Chondrocyte (in vitro differentiated cells): ENCODE data around the gene ACOT13. TPM values are rescaled to one million over a fixed set of nuclear protein-coding genes. Genes with fewer than 3 reads are reported as not detected.

ENCODE experiments used
- DNase-seq: peaks from one replicate; pipeline ENCODE4 v3.0.0; 2021; ENCODE audit warnings: mixed read lengths, low spot score
- H3K27ac Mint-ChIP-seq: one replicate; pipeline ENCODE4 v1.8.0; 2021; ENCODE audit warnings: mild to moderate bottlenecking, moderate library complexity, mixed read lengths; ENCODE audit not compliant: unreplicated experiment
- H3K27me3 Mint-ChIP-seq: 2 replicates; pipeline ENCODE4 v1.8.0; 2021; ENCODE audit warnings: low read depth, mixed read lengths
- H3K36me3 Mint-ChIP-seq: 2 replicates; pipeline ENCODE4 v1.8.0; 2021; ENCODE audit warnings: low read depth, mixed read lengths
- H3K4me1 Mint-ChIP-seq: 2 replicates; pipeline ENCODE4 v1.8.0; 2021; ENCODE audit warnings: low read depth, mild to moderate bottlenecking, mixed read lengths
- H3K4me3 Mint-ChIP-seq: one replicate; pipeline ENCODE4 v1.8.0; 2021; ENCODE audit warnings: mild to moderate bottlenecking, moderate library complexity, mixed read lengths; ENCODE audit not compliant: unreplicated experiment
- H3K9me3 Mint-ChIP-seq: 2 replicates; pipeline ENCODE4 v1.8.0; 2021; ENCODE audit warnings: low read depth, mixed read lengths
- total RNA-seq: library from RNA; stranded (reverse); gene quantifications from 3 replicates; pipeline ENCODE4 v1.2.1, GENCODE V29; 2021
- TF ChIP-seq, protein P1 (sequence below): fragments of 200-600 bp; sonication (generic); IDR thresholded peaks from 2 replicates; pipeline ENCODE4 v1.5.0; 2021; ENCODE audit warnings: antibody characterized with exemption, mild to moderate bottlenecking, moderate library complexity

Gene ACOT13
- total RNA-seq, 1 donor from 2014 or later, result 28.4 TPM

DNA sequence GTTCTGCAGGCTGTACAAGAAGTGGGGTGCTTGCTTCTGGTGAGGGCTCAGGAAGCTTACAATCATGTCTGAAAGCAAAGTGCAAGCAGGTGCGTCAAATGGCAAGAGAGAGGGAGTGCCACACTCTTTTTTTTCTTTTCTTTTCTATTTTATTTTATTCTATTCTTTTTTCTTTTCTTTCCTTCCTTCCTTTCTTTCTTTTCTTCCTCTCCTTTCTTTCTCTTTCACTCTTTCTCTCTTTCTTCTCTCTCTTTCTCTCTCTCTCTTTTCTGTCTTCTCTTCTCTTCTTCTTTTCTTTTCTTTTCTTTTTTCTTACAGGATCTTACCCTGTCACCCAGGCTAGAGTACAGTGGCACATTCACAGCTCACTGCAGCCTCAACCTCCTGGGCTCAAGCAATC is 19.5 kb downstream of the ACOT13 start:
- TF ChIP-seq, protein P1, sequence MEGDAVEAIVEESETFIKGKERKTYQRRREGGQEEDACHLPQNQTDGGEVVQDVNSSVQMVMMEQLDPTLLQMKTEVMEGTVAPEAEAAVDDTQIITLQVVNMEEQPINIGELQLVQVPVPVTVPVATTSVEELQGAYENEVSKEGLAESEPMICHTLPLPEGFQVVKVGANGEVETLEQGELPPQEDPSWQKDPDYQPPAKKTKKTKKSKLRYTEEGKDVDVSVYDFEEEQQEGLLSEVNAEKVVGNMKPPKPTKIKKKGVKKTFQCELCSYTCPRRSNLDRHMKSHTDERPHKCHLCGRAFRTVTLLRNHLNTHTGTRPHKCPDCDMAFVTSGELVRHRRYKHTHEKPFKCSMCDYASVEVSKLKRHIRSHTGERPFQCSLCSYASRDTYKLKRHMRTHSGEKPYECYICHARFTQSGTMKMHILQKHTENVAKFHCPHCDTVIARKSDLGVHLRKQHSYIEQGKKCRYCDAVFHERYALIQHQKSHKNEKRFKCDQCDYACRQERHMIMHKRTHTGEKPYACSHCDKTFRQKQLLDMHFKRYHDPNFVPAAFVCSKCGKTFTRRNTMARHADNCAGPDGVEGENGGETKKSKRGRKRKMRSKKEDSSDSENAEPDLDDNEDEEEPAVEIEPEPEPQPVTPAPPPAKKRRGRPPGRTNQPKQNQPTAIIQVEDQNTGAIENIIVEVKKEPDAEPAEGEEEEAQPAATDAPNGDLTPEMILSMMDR, result no peak
- Mint-ChIP-seq H3K36me3 (peaks cover 3% of the 10 kb centered on the region), H3K4me3 (no peak overlapping the region), H3K4me1 (peaks cover 7% of the 10 kb centered on the region), H3K27me3 (no peaks in the 10 kb centered on the region), H3K9me3 (no peaks in the 10 kb centered on the region), H3K27ac (no peak overlapping the region)
- DNase-seq, result no peak

DNA sequence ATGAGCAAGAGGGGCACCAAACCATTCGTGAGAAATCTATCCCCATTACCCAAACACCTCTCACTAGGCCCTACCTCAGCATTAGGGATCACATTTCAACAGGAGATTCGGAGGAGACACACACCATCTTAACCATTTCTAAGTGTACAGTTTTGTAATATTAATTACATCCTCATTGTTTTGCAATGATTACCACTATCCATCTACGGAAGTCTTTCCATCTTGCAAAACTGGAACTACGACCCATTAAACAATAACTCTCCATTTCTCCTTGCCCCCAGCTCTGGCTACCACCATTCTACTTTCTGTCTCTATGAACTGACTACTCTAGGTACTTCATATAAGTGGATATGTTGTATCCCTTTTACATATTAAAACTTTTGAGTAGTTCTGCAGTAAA is 20.1 kb downstream of the ACOT13 start:
- Mint-ChIP-seq H3K27ac (no peak overlapping the region), H3K9me3 (no peaks in the 10 kb centered on the region), H3K4me1 (peaks cover 7% of the 10 kb centered on the region), H3K36me3 (peaks cover 3% of the 10 kb centered on the region), H3K27me3 (no peaks in the 10 kb centered on the region), H3K4me3 (no peak overlapping the region)
- TF ChIP-seq, protein P1, result no peak
- no peak for DNase-seq

DNA sequence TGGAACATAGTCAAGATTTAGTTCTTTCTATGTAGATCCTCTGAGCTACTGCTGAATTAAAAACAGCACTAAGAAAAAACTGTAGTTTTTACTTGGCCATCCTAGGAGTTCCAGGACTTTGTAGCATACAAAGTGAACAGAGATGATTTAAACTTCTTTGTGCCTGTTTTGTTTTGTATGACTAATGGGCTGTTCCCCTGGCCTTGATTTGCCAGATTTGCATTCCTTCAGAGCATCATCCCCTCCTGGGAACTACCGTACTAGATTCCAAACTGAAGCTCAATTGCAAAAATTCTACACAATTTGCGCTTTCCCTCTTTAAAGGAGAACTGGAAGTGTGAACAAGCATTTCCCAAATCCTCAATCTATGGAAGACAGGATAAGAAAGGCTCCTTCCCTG is 23.1 kb downstream of the ACOT13 start:
- no peak for DNase-seq
- Mint-ChIP-seq H3K4me1 (peaks cover 7% of the 10 kb centered on the region), H3K27me3 (no peaks in the 10 kb centered on the region), H3K27ac (peak overlapping the region; percentile 15), H3K9me3 (no peaks in the 10 kb centered on the region), H3K36me3 (peaks cover 3% of the 10 kb centered on the region), H3K4me3 (no peak overlapping the region)
- TF ChIP-seq, protein P1, result no peak

DNA sequence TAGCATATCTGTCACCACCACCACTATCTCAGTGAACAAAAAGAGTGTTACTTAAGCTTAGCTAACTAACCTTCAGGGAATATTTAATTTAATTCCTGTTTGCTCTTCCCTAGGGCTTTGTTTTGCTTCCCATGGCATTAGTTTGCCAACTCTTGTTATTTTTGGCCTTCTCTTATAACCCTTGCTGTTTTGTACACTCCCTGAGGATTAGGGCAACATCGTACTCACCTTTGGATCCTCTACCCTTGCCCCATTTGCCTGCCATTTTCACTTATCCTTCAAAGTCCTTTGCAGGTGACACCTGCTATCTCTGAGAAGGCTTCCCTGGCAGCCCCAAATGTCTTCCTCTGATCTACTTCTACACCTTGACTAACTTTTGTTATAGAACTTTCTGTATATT is 23.7 kb downstream of the ACOT13 start:
- H3K27me3 Mint-ChIP-seq, result no peaks in the 10 kb centered on the region
- no peak overlapping the region for H3K27ac Mint-ChIP-seq
- no peak for DNase-seq
- H3K4me3 Mint-ChIP-seq, result no peak overlapping the region
- H3K36me3 Mint-ChIP-seq, result peaks cover 3% of the 10 kb centered on the region
- peaks cover 7% of the 10 kb centered on the region for H3K4me1 Mint-ChIP-seq
- TF ChIP-seq, protein P1, result no peak
- H3K9me3 Mint-ChIP-seq, result no peaks in the 10 kb centered on the region

DNA sequence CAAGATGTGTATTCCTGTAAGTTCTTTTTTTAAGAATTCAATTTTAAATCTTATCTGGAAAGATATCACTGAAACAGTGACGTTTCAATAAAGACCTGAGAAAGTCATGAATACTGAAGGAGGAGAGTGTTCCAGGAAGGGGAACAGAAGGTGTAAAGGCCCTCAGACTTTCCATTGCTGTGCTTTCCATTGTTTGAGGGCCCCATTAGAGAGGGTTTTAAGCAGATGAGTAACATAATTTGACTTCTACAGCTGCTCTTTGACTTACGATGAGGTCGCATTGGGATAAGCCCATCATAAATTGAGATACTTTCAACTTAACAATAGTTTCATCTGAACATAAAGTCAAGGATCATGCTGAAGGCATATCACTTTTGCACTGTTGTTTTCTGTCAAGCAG is 24.7 kb downstream of the ACOT13 start:
- Mint-ChIP-seq H3K27me3 (no peaks in the 10 kb centered on the region), H3K9me3 (no peaks in the 10 kb centered on the region), H3K36me3 (peaks cover 3% of the 10 kb centered on the region), H3K4me3 (no peak overlapping the region), H3K27ac (no peak overlapping the region), H3K4me1 (peaks cover 7% of the 10 kb centered on the region)
- TF ChIP-seq, protein P1, result no peak
- DNase-seq, result no peak
